Vagina (tissue), 2 donors: Measurements from ENCODE around the gene SH2D7.

Experiments used
- POLR2AphosphoS5 ChIP-seq, 2 donors: sonication (generic); formaldehyde crosslinking; IDR thresholded peaks; one replicate each; pipeline ENCODE4 v1.9.0; 2017; ENCODE audit warnings: antibody characterized with exemption in 2 of 2, mild to moderate bottlenecking in 2 of 2, low read depth in 1 of 2; ENCODE audit not compliant: insufficient read depth in 1 of 2
- TF ChIP-seq, protein P1 (sequence below), 3 experiments: fragments of 450-650 bp in 2 of 3; fragments of 200-600 bp in 1 of 3; sonication (generic) in 1 of 3; IDR thresholded peaks; one replicate each; pipeline ENCODE4 v1.5.1; 2017 to 2019; ENCODE audit warnings: antibody characterized with exemption in 3 of 3, mild to moderate bottlenecking in 2 of 3, moderate library complexity in 2 of 3

DNA sequence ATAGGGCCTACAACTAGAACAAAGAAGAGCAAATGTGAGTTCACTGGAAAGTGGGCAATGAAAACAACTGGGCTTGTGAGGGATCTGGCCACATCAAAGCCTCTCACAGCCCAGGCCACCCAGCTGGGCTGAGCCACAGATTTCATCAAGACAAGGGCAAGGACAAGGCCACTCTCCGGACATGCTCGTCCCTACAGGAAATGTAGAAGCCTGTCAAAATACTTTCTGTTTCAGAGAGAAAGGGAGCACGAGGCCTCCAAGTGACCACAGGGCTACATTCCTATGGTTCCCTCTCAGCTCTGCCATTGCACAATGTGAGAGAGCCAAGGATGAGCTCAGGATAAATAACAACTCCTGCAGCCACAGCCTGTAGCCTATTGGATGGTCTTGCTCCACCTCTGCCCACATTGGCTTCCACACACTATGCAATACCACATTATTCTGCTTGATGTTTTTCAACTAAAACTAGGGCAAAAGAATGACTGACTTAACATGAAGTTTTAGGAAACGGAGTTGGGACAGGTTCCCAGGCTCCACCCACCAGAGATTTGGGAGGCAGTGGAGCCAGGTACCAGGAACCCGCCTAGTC, 27.0 kb upstream of the SH2D7 start:
- TF ChIP-seq, protein P1, sequence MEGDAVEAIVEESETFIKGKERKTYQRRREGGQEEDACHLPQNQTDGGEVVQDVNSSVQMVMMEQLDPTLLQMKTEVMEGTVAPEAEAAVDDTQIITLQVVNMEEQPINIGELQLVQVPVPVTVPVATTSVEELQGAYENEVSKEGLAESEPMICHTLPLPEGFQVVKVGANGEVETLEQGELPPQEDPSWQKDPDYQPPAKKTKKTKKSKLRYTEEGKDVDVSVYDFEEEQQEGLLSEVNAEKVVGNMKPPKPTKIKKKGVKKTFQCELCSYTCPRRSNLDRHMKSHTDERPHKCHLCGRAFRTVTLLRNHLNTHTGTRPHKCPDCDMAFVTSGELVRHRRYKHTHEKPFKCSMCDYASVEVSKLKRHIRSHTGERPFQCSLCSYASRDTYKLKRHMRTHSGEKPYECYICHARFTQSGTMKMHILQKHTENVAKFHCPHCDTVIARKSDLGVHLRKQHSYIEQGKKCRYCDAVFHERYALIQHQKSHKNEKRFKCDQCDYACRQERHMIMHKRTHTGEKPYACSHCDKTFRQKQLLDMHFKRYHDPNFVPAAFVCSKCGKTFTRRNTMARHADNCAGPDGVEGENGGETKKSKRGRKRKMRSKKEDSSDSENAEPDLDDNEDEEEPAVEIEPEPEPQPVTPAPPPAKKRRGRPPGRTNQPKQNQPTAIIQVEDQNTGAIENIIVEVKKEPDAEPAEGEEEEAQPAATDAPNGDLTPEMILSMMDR (IDR thresholded peaks at IDR 0.05) = no peak
- TF ChIP-seq POLR2AphosphoS5 (IDR thresholded peaks at IDR 0.05; ENCODE audit: insufficient read depth in 1 of 2, low read depth in 1 of 2) = peak; percentile 47 to 49
